NCI-H82 treated with DMSO at 0.1 percent for 48 hours (cell line): ENCODE data around the gene ZNF746.
"Not testable (repeated sequence)": the region's sequence is repeated elsewhere in the genome, so short reads cannot be mapped to it uniquely, and the experiment has no call there.

ENCODE experiments used
- DNase-seq: peaks from one replicate; lab custom pipeline; 2025; ENCODE audit not compliant: unreplicated experiment; lab: John Stamatoyannopoulos, UW

The ZNF746 gene

DNA sequence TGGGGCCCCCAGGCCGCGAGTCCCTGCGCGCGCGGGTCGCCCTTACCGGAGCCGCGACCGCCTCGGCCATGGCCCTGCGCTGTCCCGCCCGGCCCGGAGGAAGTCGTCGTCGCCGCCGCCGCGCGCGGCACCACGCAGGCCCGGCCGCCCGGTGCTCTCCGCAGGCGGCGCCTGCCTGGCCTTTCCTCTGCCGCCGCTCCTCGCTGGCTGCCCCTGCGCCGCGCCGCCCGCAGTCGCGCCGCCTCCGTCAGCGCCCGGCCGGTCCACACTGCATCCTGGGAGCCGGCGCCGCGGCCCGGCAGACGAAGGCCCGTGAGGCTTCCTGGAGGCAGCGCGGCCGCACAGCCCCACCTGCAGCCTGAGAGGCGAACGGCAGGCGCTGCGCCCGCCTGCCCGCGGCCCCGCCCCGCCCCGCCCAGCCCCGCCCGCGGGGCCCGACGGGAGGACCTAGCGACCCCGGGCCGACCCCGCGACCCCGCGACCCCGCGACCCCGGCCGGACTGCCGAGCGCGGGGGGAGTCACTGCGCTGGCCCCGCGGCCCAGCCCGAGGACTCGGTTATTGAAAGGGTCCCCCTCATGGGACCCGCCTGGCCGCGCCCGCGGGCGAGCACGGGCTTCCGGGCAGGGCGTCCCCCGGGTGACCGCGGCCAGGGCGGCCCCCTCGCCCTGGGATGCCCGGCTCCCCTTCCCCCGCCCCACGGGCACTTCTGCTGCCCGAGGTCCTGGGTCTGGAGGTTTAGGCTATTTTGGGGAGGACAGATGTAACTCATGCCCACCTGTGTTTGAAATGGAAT lies at the start of gene ZNF746:
TSS of gene ZNF746 (minus strand) at position 343 of the 795 bp plus-strand sequence. CDS start at position 70, 273 bp downstream.
- DNase-seq, result peak; percentile 8

DNA sequence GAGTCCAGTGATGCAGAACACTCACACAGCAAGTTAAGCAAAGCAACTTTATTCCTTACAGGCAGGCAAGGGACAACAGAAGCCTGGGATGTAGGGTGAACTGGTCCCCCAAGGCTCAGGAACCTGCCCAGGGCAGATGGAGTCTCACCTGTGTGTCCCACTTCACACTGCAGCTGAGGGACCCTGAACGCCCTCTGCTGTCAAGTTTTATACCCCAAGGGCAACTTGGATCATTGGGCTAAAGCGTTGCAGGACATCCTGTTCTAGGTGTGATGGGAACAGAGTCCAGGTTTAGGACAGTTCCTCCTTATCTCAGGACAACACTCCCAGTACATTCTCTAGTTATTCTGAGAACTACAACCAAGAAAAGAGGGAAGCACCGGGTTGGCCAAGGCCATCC lies 49.5 kb upstream of the ZNF746 start:
- no peak for DNase-seq

DNA sequence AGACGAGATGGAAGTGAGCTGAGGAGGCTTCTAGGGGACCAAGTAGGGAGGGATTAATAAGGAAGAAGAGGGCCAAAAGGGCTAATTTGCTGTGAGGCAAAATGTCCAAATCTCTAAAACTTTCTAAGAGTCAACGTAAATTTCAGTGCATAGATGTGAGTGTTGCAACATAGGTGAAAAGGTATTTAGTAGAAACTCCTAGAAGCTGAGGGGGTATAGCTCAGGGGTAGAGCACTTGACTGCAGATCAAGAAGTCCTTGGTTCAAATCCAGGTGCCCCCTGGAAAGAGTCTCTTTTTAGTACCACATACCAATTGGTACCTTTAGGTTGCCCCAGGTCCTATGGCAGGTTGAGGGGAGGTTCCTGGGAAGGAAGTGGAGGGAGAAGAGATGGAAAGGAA lies 48.7 kb upstream of the ZNF746 start:
- DNase-seq, result no peak

DNA sequence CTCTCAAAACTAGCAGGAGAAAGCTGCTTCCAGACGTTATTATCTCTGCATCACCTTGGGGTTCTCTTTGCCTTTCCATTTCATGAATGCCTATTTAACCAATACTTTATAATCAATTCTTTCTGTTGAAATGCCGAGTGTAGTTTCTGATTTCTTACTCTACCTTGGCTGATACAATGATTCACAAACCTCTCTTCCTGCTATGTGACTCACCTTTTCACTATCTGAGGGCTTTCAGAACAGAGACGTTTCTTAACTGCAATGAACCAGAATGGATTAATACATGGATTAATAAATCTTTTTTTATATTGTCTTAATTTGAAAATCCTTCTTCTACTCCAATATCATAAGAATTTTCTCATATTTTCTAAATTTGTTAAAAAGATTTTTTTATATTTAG lies 46.4 kb upstream of the ZNF746 start:
- DNase-seq, result no peak

DNA sequence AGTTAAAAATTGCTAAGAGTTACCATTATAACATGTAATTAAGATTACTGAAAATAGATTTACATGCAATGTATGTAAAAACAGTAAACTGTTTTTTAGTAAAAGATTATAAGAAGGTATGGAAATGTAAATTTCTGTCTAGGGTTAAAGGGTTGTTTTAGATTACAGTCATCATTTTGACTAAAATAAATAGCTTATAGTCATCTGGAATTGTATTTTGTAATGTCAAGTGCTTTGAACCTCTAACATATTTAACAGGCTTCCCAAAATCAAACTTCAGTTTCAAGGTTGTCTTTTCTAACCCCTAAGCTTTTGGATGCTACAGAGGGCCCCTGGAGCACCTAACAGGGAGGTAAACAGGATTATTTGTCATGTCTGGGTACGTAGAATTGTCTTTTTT lies 35.0 kb upstream of the ZNF746 start:
- no peak for DNase-seq

DNA sequence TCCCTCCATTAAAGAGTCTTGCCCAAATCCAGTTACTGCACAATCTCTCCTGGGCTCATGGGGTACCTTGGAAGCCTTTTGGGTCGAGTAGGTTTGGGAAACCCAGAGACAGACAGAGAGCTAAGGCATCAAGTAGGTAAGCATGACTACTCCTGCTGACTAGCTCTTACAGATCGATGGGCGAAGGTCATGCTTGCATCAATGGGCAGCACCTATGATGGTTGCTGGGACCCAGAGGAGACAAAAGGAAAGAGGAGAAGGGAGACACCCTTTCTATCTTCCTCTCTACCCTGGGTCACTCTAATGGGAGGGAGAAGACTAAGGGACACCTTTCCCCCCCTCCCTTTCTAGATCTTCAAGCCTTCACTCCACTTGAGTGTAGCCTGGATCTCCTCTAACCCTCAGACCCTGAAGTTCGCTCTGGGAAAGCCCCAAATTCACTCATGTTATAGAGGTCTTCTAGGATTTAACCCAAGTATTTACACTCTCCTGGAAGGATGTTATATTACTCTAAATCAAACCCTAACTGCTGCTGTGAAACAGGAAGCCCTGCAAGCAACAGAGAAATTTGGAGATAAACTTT lies 31.6 kb upstream of the ZNF746 start:
- no peak for DNase-seq

DNA sequence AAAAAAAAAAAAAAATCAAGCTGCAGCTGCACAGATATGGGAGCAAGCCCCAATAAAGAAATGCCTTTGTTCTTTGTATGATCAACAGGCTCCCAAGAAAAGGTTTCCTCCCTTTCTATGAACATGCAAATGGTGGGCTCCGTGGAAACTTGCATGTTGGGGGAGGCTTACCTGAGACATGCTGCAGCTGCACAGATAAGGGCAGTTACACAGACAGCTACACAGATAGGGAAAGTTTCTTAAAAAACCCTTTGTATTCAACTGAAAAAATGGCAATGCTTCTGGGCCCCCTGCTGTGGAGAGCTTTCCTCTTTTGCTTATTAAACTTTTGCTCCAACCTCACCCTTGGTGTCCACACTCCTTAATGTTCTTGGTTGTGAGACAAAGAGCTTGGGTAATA lies 29.8 kb upstream of the ZNF746 start:
- DNase-seq, result no peak

DNA sequence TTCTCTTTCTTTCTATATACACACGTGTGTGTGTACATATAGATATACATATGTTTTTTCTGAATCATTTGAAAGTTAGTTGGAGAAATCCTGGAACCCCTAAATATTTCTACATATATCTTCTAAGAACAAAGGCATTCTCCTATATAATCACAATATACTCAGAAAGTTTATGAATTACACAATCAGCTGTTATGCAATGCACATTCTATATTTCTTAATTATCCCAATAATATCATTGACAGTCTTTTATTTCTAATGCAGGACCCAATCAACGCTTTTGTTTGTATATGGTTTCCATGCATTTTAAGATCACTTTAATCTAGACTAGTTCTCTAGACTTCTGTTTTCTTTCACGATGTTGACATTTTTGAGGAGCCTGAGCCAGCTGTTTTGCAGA lies 27.7 kb upstream of the ZNF746 start:
- no peak for DNase-seq

DNA sequence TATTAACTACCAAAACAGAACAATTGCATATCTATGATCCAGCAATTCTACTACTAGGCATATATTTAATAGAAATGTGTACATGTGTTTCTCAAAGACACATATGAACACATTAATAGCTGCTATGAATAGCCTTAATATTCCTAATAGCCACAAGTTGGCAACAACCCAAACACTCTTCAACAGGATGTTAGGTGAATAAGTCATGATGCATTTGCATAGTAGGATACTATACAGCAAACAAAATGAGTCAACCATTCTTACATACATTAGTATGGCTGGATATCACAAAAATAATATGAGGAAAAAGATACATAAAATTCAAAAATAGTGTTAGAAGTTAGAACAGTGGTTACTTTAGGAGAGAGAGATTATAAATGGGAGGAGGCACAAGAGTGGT lies 26.8 kb upstream of the ZNF746 start:
- no peak for DNase-seq

DNA sequence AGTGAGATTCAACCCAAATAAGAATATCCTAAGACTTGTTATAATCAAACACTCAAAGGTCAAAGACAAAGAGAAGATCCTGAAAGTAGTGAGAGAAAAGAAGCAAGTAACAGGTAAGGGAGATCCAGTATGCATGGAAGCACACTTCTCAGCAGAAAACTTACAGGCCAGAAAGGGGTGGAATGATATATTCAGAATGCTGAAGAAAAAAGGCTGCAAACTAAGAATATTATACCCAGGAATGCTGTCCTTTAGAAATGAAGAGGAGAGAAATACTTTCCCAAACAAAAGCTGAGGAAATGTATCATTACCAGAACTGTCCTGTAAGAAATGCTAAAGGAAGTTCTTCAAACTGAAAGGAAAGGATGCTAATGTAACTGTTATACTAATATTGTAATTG lies 12.6 kb upstream of the ZNF746 start:
- no peak for DNase-seq

DNA sequence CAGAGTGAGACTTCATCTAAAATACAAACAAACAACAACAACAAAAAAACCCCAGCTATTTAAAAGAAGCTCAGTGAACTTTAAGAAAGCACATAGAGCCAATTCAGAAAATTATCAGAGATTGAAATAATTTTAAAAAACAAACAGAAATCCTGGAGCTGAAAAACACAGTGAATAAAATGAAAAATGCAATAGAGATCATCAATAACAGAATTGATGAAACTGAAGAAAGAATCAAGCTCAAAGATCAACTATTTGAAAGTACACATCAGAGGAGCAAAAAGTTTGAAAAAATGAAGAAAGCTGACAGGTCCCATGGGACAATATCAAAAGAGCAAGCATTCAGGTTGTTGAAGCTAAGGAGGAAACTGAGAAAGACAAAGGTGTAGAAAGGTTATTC lies 12.2 kb upstream of the ZNF746 start:
- DNase-seq, result no peak

DNA sequence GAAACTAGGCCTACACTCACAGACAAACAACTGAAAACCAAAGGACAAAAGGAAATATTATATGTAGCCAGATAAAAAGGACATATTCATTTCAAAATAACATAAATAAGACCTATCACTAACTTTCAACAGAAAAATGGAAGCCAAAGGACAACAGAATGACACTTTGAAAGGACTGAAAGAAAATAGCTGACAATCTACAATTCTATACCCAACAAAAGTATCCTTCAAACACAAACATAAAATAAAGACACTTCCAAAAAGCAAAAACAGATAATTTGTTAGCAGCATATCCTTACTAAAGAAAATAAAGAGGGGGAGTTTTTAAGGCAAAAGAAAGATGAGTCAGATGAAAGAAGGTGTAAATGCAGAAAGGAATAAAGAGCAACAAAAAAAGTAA lies 7.9 kb upstream of the ZNF746 start:
- DNase-seq, result no peak

DNA sequence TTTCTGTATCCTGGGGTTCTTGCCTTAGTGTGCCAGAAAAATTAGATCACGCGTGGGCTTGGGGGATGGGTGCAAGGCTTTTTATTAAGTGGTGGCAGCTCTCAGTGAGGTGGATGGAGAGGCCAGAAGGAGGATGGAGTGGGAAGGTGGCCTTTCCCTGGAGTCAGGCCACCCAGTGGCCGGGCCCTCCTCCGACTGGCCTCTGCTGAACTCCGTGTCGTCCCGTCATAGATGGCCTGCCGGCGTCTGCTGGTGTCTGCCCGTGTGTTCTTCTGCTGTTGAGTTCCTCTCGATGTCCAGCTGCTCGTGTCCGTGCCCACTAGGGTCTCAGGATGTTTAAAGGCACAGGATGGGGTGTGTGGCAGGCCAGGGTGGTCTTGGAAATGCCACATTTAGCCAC lies 4.0 kb upstream of the ZNF746 start:
- no peak for DNase-seq

DNA sequence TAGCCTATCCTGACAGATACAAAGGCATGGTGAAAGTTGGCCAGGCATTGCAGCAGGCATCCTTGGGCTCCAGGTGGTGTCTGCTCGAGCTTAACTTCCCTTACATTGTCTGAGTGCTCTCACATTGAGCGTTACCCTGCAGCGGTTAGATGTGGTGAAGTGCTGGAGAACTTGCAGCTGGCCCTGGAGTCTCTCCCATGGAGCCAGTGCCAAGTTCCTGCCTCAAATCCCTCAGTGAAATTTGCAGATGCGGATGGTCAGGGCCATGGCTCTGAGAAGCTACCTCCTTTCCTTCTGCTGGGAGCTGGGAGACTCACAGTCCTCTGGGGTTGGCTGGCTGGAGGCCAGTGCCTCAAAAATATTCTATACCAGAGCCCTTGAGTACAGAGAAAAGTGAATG lies 3.3 kb upstream of the ZNF746 start:
- DNase-seq, result no peak

DNA sequence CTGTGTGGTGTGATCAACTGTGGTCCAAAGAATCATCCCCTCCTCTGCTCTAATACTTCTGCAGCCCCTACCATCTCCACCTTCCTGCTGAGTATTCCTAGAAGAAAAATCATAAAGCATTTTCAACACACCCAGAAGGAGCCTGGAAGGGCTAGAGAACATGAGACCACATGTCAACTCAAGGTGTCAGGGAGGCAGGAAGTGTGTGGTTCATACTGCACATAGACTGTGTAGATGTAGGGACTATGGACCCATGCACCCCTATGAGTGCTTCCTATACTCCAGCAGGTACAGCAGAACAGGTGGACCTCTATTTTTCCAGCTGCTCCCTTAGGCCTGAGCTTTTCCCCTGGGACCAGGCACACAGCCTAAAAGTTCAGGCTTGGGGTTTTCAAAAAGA lies 2.6 kb upstream of the ZNF746 start:
- no peak for DNase-seq

DNA sequence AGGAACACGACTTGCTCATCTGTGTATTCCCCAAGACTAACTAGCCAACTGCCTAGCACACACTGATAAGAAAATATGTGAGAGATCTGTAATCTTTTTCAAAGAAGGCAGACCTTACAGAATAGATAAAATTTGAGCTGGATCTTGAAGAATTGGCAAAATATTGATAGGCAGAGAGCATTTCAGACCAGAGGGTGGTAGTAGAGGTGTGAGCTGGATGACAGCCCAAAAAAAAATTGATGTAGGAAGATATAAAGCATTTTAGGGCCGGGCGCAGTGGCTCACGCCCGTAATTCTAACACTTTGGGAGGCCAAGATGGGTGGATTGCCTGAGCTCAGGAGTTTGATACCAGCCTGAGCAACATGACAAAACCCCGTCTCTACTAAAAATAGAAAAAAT lies 1.2 kb upstream of the ZNF746 start:
- no peak for DNase-seq

DNA sequence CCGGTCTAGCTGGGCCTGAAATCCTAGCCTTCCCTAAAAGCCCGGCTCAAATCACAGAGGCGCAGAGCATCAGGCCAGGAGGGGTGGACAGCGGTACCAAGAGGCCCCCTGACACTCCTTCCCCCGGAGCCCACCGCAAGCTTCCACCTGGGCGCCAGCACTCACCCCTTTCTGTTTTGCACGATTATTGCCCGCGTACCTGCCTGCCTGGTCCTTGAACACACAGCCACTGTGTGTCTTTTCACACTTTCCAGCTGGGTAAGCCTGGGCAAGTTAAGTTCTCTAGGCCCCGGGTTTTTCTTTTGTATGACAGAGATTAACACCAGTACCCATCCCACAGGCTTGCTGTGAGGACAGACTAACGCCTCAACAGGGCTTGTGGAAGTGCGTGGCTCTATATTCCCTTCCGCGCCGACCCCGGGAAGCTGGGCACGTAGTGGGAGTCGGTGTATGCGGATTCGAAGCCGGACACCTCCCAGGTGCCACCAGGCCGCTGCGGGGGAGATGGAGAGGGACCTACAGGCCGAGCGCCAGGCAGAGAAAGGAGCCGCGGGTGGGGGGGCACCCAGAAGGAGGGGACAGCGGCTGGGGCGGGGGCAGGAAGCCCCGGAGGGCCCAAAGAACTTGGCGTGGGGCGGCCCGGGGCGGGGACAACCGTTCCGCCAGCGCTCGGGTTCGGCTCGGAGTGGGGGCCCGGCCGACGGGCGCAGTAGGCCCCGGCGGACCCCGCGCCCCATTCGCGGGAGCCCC lies 792 bp downstream of the ZNF746 start:
- no peak for DNase-seq

DNA sequence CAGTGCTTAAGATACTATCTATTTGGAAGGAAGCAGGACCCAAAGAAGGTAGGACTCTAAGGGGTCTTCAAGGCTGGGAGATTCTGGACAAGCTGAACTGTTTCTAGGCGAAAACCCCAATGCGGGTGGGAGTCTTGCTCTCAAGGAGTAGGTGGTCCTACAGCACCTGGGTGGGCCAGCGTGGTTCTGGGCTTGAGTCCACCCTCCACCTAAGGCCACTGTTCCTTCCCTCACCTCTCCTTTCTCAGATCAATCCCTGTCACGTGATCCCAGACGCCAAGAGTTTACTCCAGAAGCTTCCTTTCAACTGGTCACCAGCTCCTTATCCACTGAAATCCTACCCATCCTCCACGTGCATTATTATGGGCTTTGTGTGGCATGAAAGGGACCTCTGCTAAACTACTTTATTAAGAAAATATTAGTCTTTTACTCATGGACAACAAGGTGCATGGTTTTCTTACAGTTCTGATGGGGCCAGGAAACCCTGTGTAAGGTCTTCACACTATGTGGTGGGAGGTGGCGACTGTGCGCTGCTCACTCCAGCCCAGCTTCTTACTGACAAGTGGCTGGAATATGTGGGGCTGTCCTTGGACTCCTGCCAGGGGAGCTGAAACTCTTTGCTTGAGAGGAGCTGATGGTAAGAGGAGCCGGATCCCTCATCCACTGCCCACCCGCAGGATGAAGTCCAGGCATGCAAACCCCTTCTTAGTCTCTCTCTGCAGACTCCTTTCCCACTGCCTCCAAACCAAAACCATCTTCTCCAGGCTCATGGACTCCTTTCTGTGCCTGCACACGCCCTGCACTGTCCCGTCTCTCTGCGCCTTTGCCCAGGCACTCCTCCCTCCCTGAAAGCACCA lies 1.6 kb downstream of the ZNF746 start:
- no peak for DNase-seq

DNA sequence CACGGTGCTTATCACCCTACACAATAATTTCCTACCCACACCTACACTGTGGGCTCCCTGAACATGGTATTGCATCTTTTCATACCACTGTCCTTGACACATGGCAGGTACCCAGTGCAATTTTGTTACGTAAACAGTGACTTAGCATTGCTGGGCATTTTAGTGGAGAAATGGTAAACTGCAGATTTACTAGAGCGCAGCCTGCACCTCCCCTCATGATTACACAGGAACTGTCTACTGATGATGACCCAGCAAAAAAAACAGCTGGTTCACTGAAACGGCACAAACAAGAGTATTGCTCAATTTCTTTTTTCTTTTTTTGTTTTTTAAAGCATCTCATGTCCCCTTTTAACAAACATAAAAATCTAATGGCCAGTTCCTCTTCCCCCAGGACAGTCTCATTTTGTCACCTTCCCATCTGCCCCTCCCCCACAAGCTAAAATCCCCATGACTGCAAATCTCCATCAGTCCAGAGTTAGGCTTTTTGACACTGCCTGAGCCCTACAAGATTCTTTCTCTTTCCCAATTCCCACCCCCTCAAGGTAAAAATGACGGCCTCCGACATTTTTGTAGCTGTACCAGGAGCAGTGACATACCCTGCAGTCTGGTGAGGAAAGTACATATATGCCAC lies 2.8 kb downstream of the ZNF746 start:
- no peak for DNase-seq

DNA sequence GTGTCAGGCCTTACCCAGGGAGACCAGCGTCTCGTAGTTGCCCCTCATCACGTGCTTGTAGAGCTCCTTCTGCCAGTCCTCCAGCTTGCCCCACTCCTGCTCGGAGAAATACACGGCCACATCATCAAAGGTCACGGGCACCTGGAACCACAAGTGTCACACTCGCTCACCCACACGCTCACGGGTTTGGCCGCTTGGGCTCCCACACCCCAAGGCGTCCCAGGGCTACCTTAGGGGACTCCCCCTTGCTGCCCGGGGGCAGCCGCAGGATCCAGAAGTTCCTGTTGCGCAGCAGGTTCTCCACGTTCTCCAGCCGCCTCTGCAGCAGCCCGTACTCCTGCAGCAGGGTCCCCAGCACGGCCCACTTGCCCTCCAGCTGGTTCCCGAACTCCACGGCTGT lies 3.6 kb downstream of the ZNF746 start:
- not testable (repeated sequence) for DNase-seq

DNA sequence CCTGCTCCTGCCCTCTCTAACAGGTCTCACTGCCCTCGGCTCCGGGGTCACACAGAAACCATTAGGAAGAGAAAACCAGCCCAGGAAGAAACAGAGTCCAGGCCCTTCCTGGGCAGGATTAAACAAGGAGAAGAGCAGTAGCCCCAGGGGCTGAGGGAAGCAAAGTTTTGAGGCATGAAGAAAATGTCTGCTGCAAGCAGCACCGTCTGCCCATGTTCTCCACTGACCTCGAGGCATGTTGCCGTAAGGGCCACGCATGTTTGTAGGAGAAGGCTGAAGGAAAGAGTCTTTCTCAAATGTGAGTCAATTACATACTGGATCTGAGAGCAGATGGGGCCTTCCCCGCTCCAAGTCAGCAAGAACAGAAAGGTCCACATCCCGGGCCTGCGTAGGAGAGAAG lies 4.2 kb downstream of the ZNF746 start:
- DNase-seq, result no peak
